ENCODE data around the gene DTNBP1. TPM values are rescaled to one million over a fixed set of nuclear protein-coding genes. Genes with fewer than 3 reads are reported as not detected.

The DTNBP1 gene
- total RNA-seq, 4 donors from 2014 or later: 12.8 to 58.6 (median 26.2) TPM

GRCh38 chr6:15508441-15508871 is 154.4 kb downstream of the DTNBP1 start:
- H3K27me3 ChIP-seq: no peaks in the 10 kb centered on the region
- peaks cover 0 to 67% (median 0%) of the 10 kb centered on the region in 3 donors for H3K36me3 ChIP-seq
- peak in 1 of 3 donors; percentile 34 for DNase-seq
- H3K4me3 ChIP-seq: no peak overlapping the region
- H3K9me3 ChIP-seq: no peaks in the 10 kb centered on the region
- TF ChIP-seq, protein P1, sequence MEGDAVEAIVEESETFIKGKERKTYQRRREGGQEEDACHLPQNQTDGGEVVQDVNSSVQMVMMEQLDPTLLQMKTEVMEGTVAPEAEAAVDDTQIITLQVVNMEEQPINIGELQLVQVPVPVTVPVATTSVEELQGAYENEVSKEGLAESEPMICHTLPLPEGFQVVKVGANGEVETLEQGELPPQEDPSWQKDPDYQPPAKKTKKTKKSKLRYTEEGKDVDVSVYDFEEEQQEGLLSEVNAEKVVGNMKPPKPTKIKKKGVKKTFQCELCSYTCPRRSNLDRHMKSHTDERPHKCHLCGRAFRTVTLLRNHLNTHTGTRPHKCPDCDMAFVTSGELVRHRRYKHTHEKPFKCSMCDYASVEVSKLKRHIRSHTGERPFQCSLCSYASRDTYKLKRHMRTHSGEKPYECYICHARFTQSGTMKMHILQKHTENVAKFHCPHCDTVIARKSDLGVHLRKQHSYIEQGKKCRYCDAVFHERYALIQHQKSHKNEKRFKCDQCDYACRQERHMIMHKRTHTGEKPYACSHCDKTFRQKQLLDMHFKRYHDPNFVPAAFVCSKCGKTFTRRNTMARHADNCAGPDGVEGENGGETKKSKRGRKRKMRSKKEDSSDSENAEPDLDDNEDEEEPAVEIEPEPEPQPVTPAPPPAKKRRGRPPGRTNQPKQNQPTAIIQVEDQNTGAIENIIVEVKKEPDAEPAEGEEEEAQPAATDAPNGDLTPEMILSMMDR (IDR thresholded peaks at IDR 0.05): no peak
- TF ChIP-seq POLR2A (IDR thresholded peaks at IDR 0.05): no peak
- no peak overlapping the region for H3K27ac ChIP-seq
- H3K4me1 ChIP-seq: peaks cover 0 to 12% (median 0%) of the 10 kb centered on the region in 4 donors

DNA sequence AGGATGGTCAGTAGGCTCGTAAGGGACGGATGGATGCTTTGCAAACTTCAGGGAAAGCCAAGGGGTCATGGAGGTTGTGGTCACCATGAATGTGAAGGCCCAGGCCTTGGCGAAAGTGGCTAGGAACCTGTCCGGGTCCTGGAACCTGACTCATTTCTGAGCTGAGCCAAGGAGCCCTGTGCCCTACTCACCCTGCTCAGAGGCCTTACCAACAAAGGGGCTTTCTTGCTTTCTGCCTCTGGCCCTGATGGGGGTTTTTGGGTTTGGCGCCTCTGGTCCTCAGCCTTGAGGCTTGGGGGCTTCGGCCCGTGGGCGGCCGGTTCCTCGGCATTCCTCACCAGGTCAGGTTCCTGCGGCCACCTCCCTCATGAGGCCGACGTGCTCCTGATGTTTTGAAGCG is 155.1 kb downstream of the DTNBP1 start:
- H3K4me3 ChIP-seq: no peak overlapping the region
- no peak overlapping the region for H3K27ac ChIP-seq
- peaks cover 0 to 12% (median 0%) of the 10 kb centered on the region in 4 donors for H3K4me1 ChIP-seq
- DNase-seq: peak in 1 of 3 donors; percentile 38
- peaks cover 0 to 60% (median 0%) of the 10 kb centered on the region in 3 donors for H3K36me3 ChIP-seq
- no peaks in the 10 kb centered on the region for H3K27me3 ChIP-seq
- H3K9me3 ChIP-seq: no peaks in the 10 kb centered on the region
- TF ChIP-seq, protein P1 (IDR thresholded peaks at IDR 0.05): no peak
- TF ChIP-seq POLR2A (IDR thresholded peaks at IDR 0.05): no peak

DNA sequence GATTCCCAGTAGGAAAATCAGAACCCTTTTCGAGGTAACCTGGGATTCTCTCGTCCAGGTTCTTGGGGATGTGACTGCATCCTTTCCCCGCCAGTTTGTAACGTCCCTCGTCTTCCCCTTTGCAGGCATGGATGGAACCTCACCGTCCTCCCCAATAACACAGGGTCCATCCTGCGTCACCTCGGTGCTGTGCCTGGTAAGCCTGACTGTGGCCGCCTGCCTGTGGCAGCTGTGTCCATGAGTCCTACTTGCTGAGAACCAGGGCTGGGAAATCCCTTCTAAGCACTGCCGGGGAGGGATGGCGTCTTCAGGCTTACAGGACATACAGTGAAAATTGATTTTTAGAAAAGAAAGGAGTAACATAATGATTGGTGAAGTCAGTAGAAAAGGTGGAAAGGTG is 155.6 kb downstream of the DTNBP1 start:
- peaks cover 0 to 12% (median 0%) of the 10 kb centered on the region in 4 donors for H3K4me1 ChIP-seq
- no peaks in the 10 kb centered on the region for H3K27me3 ChIP-seq
- H3K4me3 ChIP-seq: no peak overlapping the region
- H3K36me3 ChIP-seq: peaks cover 0 to 55% (median 0%) of the 10 kb centered on the region in 3 donors
- no peaks in the 10 kb centered on the region for H3K9me3 ChIP-seq
- peak in 1 of 3 donors; percentile 39 for DNase-seq
- H3K27ac ChIP-seq: no peak overlapping the region
- TF ChIP-seq, protein P1 (IDR thresholded peaks at IDR 0.05): no peak
- no peak for TF ChIP-seq POLR2A (IDR thresholded peaks at IDR 0.05)

DNA sequence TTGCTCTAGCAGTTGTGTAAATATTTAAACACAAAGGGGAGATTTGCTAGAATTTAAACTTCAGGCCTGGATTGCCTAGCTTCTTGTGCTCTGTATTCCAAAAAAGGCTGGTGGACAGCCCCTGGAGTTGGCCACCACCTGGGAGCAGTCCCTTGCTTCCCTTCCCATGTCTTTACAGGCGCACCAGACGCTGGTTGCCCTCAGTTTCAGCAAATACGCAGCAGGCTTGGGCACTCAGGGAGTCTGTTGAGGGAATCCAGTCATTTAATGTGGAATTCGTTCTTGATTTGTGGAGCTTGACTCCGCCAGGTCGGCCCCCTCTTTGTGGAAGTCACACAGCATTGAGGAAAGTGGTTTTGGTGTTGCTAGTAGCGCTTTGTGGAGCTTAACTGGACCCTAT is 156.8 kb downstream of the DTNBP1 start:
- H3K4me1 ChIP-seq: peaks cover 0 to 12% (median 0%) of the 10 kb centered on the region in 4 donors
- DNase-seq: peak in 1 of 3 donors; percentile 36
- no peak overlapping the region for H3K27ac ChIP-seq
- no peak overlapping the region for H3K4me3 ChIP-seq
- TF ChIP-seq, protein P1 (IDR thresholded peaks at IDR 0.05): no peak
- no peak for TF ChIP-seq POLR2A (IDR thresholded peaks at IDR 0.05)
- H3K27me3 ChIP-seq: no peaks in the 10 kb centered on the region
- no peaks in the 10 kb centered on the region for H3K9me3 ChIP-seq
- H3K36me3 ChIP-seq: peaks cover 0 to 55% (median 0%) of the 10 kb centered on the region in 3 donors

DNA sequence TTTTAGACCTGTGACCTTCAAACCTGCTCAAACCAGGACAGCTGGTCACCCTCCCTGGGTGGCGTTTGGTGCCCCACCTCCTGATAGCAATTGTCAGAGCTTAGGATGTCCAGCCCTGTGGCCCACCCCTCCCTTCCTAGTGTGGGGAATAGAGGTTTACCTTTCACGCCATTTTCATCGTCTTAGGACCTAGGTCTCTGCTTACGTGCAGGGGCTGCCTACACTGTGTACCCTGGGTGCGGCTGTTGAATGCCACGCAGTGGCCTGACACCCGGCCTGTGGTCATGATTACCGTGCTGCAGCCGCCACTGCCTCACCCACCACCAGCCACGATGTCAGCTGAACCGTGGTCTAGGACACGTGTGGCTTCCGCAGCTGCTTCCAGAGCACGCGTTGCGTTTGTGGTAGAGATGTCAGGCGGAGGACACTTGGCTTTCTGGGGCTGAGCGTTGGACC is 157.3 kb downstream of the DTNBP1 start:
- DNase-seq: peak in 1 of 3 donors; percentile 36
- H3K4me3 ChIP-seq: no peak overlapping the region
- TF ChIP-seq, protein P1 (IDR thresholded peaks at IDR 0.05): no peak
- peaks cover 0 to 53% (median 0%) of the 10 kb centered on the region in 3 donors for H3K36me3 ChIP-seq
- peak overlapping the region in 3 of 4 donors; percentile 12 to 67 (median 20) for H3K27ac ChIP-seq
- no peaks in the 10 kb centered on the region for H3K27me3 ChIP-seq
- no peaks in the 10 kb centered on the region for H3K9me3 ChIP-seq
- peaks cover 0 to 12% (median 0%) of the 10 kb centered on the region in 4 donors for H3K4me1 ChIP-seq

Measured in Peyer's patch (tissue), 4 donors.